SK-N-SH (cell line): ENCODE measurements around the gene SBF2.

Experiments used
- CTCF ChIP-seq: fragments of 200-600 bp; sonication (generic); IDR thresholded peaks from 2 replicates; pipeline ENCODE4 v1.6.1; 2017; ENCODE audit warnings: antibody characterized with exemption, mild to moderate bottlenecking, moderate library complexity
- ELF1 ChIP-seq: IDR thresholded peaks from 2 replicates; pipeline ENCODE4 v1.4.0; 2012
- EP300 ChIP-seq, 2 experiments: IDR thresholded peaks; 2 replicates each; pipeline versions ENCODE4 v1.4.0 to v1.6.1; 2012; ENCODE audit warnings: borderline replicate concordance in 1 of 2, low read depth in 1 of 2, low read length in 1 of 2
- EZH2phosphoT487 ChIP-seq: fragments of 200-600 bp; sonication (generic); IDR thresholded peaks from 2 replicates; pipeline ENCODE4 v1.6.1; 2017; ENCODE audit warnings: low read depth, mixed run types, mild to moderate bottlenecking, antibody characterized with exemption, moderate library complexity, borderline replicate concordance
- JUND ChIP-seq: IDR thresholded peaks from 2 replicates; pipeline ENCODE4 v1.4.0; 2012
- MAX ChIP-seq: IDR thresholded peaks from 2 replicates; pipeline ENCODE4 v1.4.0; 2012; ENCODE audit warnings: low read depth
- NFIC ChIP-seq: IDR thresholded peaks from 2 replicates; pipeline ENCODE4 v1.4.0; 2012; ENCODE audit warnings: borderline replicate concordance
- POLR2AphosphoS5 ChIP-seq: IDR thresholded peaks from 2 replicates; pipeline ENCODE4 v1.6.1; 2012; ENCODE audit warnings: low read depth, low read length
- RCOR1 ChIP-seq: fragments of 150-350 bp; IDR thresholded peaks from 2 replicates; pipeline ENCODE4 v1.6.1; 2017; ENCODE audit warnings: antibody characterized with exemption, low read length
- REST ChIP-seq: IDR thresholded peaks from 2 replicates; pipeline ENCODE4 v1.6.1; 2012; ENCODE audit warnings: mild to moderate bottlenecking, low read depth, low read length, moderate library complexity
- TAF1 ChIP-seq: IDR thresholded peaks from 2 replicates; pipeline ENCODE4 v1.6.1; 2012; ENCODE audit warnings: low read depth, mild to moderate bottlenecking, low read length, moderate library complexity, borderline replicate concordance
- TCF12 ChIP-seq: IDR thresholded peaks from 2 replicates; pipeline ENCODE4 v1.4.0; 2012
- YY1 ChIP-seq: IDR thresholded peaks from 2 replicates; pipeline ENCODE4 v1.4.0; 2012; ENCODE audit warnings: low read depth, mild to moderate bottlenecking
- TF ChIP-seq, protein P1 (sequence below): IDR thresholded peaks from 2 replicates; pipeline ENCODE4 v1.4.0; 2012; ENCODE audit warnings: low read depth, borderline replicate concordance

GRCh38 chr11:9887472-9887871, 406.5 kb downstream of the SBF2 start:
- TF ChIP-seq JUND: no peak
- no peak for TF ChIP-seq POLR2AphosphoS5
- no peak for TF ChIP-seq NFIC
- TF ChIP-seq CTCF: no peak
- TF ChIP-seq EP300 (IDR thresholded peaks at IDR 0.05; ENCODE audit: borderline replicate concordance in 1 of 2, low read depth in 1 of 2, low read length in 1 of 2): no peak
- no peak for TF ChIP-seq EZH2phosphoT487
- no peak for TF ChIP-seq TAF1
- TF ChIP-seq MAX: no peak
- TF ChIP-seq REST: no peak
- no peak for TF ChIP-seq YY1
- TF ChIP-seq, protein P1, sequence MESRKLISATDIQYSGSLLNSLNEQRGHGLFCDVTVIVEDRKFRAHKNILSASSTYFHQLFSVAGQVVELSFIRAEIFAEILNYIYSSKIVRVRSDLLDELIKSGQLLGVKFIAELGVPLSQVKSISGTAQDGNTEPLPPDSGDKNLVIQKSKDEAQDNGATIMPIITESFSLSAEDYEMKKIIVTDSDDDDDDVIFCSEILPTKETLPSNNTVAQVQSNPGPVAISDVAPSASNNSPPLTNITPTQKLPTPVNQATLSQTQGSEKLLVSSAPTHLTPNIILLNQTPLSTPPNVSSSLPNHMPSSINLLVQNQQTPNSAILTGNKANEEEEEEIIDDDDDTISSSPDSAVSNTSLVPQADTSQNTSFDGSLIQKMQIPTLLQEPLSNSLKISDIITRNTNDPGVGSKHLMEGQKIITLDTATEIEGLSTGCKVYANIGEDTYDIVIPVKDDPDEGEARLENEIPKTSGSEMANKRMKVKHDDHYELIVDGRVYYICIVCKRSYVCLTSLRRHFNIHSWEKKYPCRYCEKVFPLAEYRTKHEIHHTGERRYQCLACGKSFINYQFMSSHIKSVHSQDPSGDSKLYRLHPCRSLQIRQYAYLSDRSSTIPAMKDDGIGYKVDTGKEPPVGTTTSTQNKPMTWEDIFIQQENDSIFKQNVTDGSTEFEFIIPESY: no peak
- TF ChIP-seq RCOR1: no peak
- TF ChIP-seq ELF1: no peak
- TF ChIP-seq TCF12: no peak
